Erythroblast (primary cell): ENCODE results near the gene FAM240B.

Source experiments
- DNase-seq, 2 experiments: peaks; one replicate each; lab custom pipeline; 2025; lab: John Stamatoyannopoulos, UW
- GATA1 ChIP-seq: IDR thresholded peaks from 2 replicates; pipeline ENCODE4 v1.6.1; 2011; ENCODE audit warnings: low read depth, mild to moderate bottlenecking, control low read depth, low read length, moderate library complexity
- POLR2A ChIP-seq: IDR thresholded peaks from 2 replicates; pipeline ENCODE4 v1.6.1; 2011; ENCODE audit warnings: mild to moderate bottlenecking, low read length

The FAM240B gene

GRCh38 chr9:38668791-38669466 is 51.0 kb downstream of the FAM240B start:
- TF ChIP-seq POLR2A, result no peak
- no peak for TF ChIP-seq GATA1
- no peak for DNase-seq

GRCh38 chr9:38662763-38663593 is 57.0 kb downstream of the FAM240B start:
- DNase-seq, result no peak
- TF ChIP-seq POLR2A (no peak), GATA1 (no peak)

GRCh38 chr9:38659538-38659937 is 60.4 kb downstream of the FAM240B start:
- DNase-seq, result no peak
- TF ChIP-seq POLR2A, result no peak
- TF ChIP-seq GATA1, result no peak

GRCh38 chr9:38656896-38657295 is 63.0 kb downstream of the FAM240B start:
- no peak for TF ChIP-seq GATA1
- TF ChIP-seq POLR2A, result no peak
- no peak for DNase-seq

- DNase-seq, result no peak
- TF ChIP-seq POLR2A (no peak), GATA1 (no peak)
Measured at GRCh38 chr9:38652486-38652885, 67.4 kb downstream of the FAM240B start.

GRCh38 chr9:38652044-38652443 is 67.9 kb downstream of the FAM240B start:
- DNase-seq, result no peak
- no peak for TF ChIP-seq GATA1
- TF ChIP-seq POLR2A, result no peak

- no peak for DNase-seq
- TF ChIP-seq POLR2A (no peak), GATA1 (no peak)
Measured at GRCh38 chr9:38651400-38652042, 68.4 kb downstream of the FAM240B start.

- TF ChIP-seq GATA1 (no peak), POLR2A (no peak)
- no peak for DNase-seq
Measured at GRCh38 chr9:38650564-38650963, 69.4 kb downstream of the FAM240B start.

GRCh38 chr9:38649731-38650363 is 70.1 kb downstream of the FAM240B start:
- DNase-seq, result no peak
- TF ChIP-seq POLR2A, result no peak
- no peak for TF ChIP-seq GATA1

- no peak for TF ChIP-seq GATA1
- TF ChIP-seq POLR2A, result no peak
- no peak for DNase-seq
Measured at GRCh38 chr9:38644601-38645000, 75.3 kb downstream of the FAM240B start.
